ENCODE measurements around the gene PHB1. TPM values are rescaled to one million over a fixed set of nuclear protein-coding genes. Genes with fewer than 3 reads are reported as not detected.

Gene PHB1
- total RNA-seq, 1 experiment from 2014 or later: 325 TPM

GRCh38 chr17:49436174-49436573 lies 21.5 kb upstream of the PHB1 start:
- WGBS (ENCODE audit: extremely low coverage, insufficient read length, low lambda C conversion rate): no CpG with 5 or more reads among the region's 4 CpGs
- no peak overlapping the region for H3K27ac Mint-ChIP-seq
- Histone ChIP-seq H2BK120ac (ENCODE audit: low read depth, low read length, poor library complexity, severe bottlenecking) (no peak overlapping the region), H4K20me1 (ENCODE audit: control insufficient read depth, insufficient read depth, insufficient read length) (no peaks in the 10 kb centered on the region), H3K14ac (ENCODE audit: insufficient read depth, low read length) (no peak overlapping the region), H4K91ac (ENCODE audit: insufficient read length, low read depth, low read length) (no peak overlapping the region), H2BK15ac (ENCODE audit: low read depth, low read length) (no peak overlapping the region), H3K4ac (ENCODE audit: low read depth, low read length) (no peak overlapping the region), H3K4me1 (ENCODE audit: insufficient read depth, low read length) (peaks cover 6% of the 10 kb centered on the region; the same call in 1 of the 2 replicates), H3K18ac (ENCODE audit: insufficient read length, low read depth, low read length) (no peak overlapping the region), H3T11ph (ENCODE audit: low read length) (no peak overlapping the region), H4K5ac (ENCODE audit: insufficient read length, low read depth, low read length) (no peak overlapping the region), H3K79me1 (ENCODE audit: insufficient read depth, low read depth, low read length, poor library complexity, severe bottlenecking) (no peaks in the 10 kb centered on the region), H3K4me2 (ENCODE audit: insufficient read depth, insufficient read length, low read length) (no peak overlapping the region), H3K79me2 (ENCODE audit: insufficient read depth, low read length) (no peaks in the 10 kb centered on the region), H2AFZ (ENCODE audit: low read length) (no peak overlapping the region), H4K8ac (replicated peaks; ENCODE audit: insufficient read length, low read depth, low read length) (no peak overlapping the region), H2BK20ac (ENCODE audit: low read depth, low read length, poor library complexity, severe bottlenecking) (no peak overlapping the region), H2AK5ac (ENCODE audit: insufficient read length, low read length) (no peak overlapping the region), H3K23me2 (ENCODE audit: insufficient read length, low read depth, low read length, poor library complexity, severe bottlenecking) (peaks cover 8% of the 10 kb centered on the region), H3K27me3 (ENCODE audit: insufficient read depth, low read length) (no peaks in the 10 kb centered on the region), H3K23ac (ENCODE audit: insufficient read length, low read depth, low read length) (no peak overlapping the region), H2BK5ac (ENCODE audit: insufficient read length, low read length) (no peak overlapping the region), H3K56ac (ENCODE audit: insufficient read length, low read depth, low read length) (no peak overlapping the region), H2BK12ac (ENCODE audit: insufficient read length, low read depth, low read length) (no peak overlapping the region), H3K27ac (ENCODE audit: insufficient read length, low read depth, low read length) (no peak overlapping the region), H3K9me3 (ENCODE audit: control insufficient read depth, low read depth, low read length) (no peaks in the 10 kb centered on the region), H3K9ac (ENCODE audit: extremely low read depth, insufficient read length, low read length) (no peak overlapping the region)
- DNase-seq: no peak
- peaks cover 52% of the 10 kb centered on the region for H3K27me3 Mint-ChIP-seq (ENCODE audit: low read depth)
- H3K4me3 Mint-ChIP-seq: no peak overlapping the region
- H3K36me3 Mint-ChIP-seq (ENCODE audit: insufficient read depth in 1 of 3, low read depth in 3 of 3): no peaks in the 10 kb centered on the region; a peak in 1 of 7 replicates
- peaks cover 0 to 4% of the 10 kb centered on the region in 2 experiments; a peak in 1 of 5 replicates for H3K9me3 Mint-ChIP-seq
- peaks cover 32 to 40% of the 10 kb centered on the region in 2 experiments for H3K4me1 Mint-ChIP-seq
- TF ChIP-seq CTCF (conservative IDR thresholded peaks at IDR 0.05): no peak

Data from H9 (cell line).